HG02571 (cell line): ENCODE measurements around the gene GNPTAB.
"Not testable (repeated sequence)": the region's sequence is repeated elsewhere in the genome, so short reads cannot be mapped to it uniquely, and the experiment has no call there.

Experiments used
- ATAC-seq: cut with Tn5 transposase; IDR thresholded peaks from one replicate; pipeline ENCODE4 v1.9.1; 2021; ENCODE audit warnings: mild to moderate bottlenecking, moderate library complexity; ENCODE audit not compliant: unreplicated experiment

GNPTAB gene

GRCh38 chr12:101854747-101855146 lies 24.0 kb upstream of the GNPTAB start:
- ATAC-seq, result peak; percentile 35

DNA sequence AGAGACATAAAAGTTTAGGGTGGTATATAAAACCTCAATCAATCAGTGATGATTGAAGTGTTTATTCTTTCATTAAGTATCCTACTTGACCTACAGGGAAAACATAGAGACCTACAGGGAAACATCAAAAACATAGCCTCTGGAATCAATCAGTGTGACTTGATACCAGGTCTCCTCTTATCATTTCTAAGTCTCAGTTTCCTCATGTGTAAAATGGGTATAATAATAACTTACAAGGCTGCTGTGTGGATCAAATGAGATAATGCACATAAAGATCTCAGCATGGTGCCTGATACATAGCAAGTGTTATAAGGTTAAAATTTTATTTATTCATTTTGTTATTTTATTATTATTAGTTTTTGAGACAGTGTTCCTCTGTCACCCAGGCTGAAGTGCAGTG lies 22.2 kb upstream of the GNPTAB start:
- no peak for ATAC-seq

DNA sequence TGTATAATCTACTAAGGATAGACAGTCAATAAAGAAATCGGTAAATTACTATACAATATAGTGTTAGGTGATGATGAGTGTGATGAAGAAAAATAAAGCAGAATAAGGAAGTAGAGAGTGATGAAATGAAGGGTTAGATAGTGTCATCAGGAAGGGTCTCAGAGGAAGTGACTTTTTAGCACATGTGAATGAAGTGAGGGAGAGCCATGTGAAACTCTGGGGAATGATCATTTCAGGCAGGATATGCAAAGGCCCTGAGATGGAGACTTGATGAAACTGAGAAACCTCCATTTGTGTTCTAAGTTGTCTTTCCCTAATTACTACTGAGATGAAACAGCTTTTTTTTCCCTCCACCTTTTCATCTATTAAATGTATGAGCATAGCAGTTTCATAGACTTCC lies 19.4 kb upstream of the GNPTAB start:
- ATAC-seq, result no peak

GRCh38 chr12:101847325-101847724 lies 16.6 kb upstream of the GNPTAB start:
- no peak for ATAC-seq

DNA sequence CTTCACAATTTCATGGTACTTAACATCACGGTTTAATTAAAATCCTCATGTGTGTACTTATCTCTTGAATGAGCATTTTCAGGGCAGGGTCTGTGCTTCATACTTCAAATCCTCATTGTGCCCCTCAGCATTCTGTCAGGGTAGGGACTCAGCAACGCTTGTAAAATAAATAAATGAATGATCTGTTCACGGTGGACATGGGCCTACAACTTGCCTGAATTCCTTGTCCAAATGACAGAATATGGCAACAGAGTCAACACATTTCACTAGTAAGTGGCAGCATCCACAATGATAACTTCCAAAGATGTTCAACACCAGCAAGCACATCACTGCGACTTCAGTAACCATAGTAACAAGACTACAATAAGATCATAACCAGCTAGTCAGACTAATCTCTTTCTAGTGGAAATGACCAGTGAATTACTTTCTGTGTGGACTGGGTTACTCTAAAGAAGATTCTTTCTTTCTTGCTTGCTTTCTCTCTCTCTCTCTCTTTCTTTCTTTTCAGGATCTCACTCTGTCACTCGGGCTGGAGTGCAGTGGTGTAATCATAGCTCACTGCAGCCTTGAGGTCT lies 14.5 kb upstream of the GNPTAB start:
- no peak for ATAC-seq

DNA sequence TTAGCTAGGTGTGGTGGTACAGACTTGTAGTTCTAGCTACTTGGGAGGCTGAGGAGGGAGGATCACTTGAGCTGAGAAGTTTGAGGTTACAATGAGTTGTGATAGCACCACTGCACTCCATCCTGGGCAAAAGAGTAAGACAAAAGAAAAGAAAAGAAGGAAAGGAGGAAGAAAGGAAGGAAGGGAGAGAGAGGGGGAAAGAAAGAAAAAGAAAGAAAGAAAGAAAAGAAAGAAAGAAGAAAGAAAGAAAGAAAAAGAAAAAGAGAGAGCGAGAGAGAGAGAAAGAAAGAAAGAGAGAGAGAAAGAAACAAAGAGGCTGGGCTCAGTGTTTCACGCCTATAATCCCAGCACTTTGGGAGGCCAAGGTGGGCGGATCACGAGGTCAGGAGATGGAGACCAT lies 10.3 kb upstream of the GNPTAB start:
- no peak for ATAC-seq

DNA sequence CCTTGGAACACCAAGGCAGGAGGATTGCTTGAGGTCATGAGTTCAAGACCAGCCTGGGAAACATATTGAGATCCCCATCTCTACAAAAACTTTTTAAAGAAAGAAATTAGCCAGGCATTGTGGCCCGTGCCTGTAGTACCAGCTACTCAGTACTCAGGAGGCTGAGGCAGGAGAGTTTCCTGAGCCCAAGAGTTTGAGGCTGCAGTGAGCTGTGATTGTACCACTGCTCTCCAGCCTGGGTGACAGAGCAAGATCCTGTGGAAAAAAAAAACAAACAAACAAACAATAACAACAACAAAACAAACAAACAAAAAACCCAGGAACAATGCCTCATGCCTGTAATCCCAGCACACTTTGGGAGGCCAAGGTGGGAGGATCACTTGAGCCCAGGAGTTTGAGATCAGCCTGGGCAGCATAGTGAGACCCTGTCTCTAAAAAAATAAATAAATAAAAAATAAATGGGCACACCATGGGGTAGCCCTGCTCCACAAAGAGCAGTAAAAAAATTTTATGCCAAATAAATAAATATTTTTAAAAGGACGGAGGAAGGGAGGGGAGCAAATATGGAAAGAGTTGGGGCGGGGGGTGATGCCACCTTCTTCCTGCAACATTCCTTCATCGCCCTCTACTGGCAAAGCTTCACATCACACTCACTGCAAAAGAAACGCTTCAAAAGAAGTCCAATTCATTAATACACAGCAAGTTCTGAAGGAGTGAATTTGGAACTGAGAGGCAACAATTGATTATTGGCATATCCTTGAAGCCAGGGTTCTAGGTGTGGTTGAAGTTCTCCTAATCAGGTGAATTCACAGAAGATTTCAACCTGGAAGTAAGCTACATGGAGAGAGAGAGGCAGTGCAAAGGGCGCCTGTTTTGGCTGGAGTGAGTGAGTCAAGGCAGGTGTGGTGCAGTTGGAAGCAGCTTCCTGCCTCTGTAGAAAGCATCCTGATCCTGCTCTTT lies 8.8 kb upstream of the GNPTAB start:
- ATAC-seq, result no peak

DNA sequence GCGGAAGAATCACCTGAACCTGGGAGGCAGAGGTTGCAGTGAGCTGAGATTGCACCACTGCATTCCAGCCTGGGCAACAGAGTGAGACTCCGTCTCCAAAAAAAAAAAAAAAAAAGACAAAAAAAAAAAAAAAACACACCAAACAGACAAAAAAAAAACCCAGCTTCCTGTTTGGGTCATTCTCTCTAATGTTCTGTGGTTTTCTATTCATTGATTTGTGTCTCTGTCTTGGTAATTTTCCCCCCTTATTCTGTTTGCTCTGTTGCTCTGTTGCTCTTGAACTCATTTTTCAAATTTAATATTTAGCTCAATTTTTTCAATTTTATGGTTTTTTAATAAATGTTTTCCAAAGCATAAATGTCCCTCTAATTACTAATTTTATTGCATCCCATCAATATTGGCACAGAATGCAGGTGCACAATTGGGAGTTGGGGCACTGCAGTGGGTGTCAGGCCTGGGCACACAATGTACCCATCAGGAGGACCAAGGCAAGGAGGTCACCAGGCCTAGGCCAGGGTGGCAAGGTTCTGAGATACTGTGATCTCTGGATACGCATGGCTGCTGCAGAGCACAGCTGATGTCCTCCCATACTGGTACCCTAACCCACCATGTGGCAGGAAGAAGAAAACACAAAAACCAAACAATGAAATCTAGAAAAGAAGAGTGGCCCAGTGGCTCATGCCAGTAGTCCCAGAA lies 8.0 kb upstream of the GNPTAB start:
- no peak for ATAC-seq

DNA sequence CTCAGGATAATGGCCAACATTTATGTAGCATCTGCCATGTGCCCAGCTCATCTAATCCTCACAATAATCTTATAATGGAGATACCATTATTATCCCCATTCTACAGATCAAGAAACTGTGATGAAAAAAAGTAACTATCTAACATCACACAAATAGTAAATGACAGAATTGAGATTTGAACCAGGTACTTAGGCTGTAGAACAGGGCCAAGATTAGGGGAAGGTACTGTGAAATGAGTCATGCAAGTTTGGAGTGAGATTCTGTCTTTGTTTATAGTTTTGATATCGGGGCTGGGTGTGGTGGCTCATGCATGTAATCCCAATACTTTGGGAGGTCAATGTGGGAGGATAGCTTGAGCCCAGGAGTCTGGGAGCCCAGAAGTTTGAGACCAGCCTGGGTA lies 1.3 kb upstream of the GNPTAB start:
- no peak for ATAC-seq

GRCh38 chr12:101829639-101830366 lies 956 bp downstream of the GNPTAB start:
- ATAC-seq, result no peak

- ATAC-seq, result no peak
These were observed 2.1 kb downstream of the GNPTAB start for GRCh38 chr12:101828463-101829196.

GRCh38 chr12:101826766-101827368 lies 3.9 kb downstream of the GNPTAB start:
- ATAC-seq, result no peak

- no peak for ATAC-seq
These were observed 5.9 kb downstream of the GNPTAB start for GRCh38 chr12:101824831-101825230.

- ATAC-seq, result peak; percentile 68
These were observed 6.9 kb downstream of the GNPTAB start for GRCh38 chr12:101823891-101824290.

DNA sequence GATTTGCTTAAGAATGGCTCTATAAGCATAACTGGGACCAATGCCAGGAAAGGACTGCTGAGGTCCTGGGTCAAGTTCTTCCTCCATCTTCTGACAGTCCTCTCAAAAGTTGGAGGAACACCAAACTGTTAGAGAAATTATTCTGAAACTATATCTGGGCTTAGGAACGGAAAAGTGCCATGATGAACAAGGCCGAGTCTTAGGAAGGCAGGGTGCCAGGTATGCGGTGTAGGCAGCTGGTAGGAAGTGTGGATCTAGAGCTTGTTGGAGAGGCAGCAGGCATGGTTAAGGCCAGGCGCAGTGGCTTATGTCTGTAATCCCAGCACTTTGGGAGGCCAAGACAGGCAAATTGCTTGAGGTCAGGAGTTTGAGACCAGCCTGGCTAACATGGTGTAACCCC lies 7.7 kb downstream of the GNPTAB start:
- no peak for ATAC-seq

- no peak for ATAC-seq
These were observed 11.3 kb downstream of the GNPTAB start for GRCh38 chr12:101819467-101819866.

DNA sequence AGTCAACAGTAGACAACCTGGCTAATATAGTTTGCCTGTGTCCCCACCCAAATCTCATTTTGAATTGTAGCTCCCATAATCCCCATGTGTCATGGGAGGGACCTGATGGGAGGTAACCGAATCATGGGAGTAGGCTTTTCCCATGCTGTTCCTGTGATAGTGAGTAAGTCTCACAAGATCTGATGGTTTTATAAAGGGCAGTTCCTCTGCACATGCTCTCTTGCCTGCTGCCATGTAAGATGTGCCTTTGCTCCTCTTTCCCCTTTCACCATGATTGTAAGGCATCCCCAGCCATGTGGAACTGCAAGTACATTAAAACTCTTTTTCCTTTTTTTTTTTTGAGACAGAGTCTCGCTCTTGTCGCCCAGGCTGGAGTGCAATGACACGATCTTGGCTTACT lies 12.1 kb downstream of the GNPTAB start:
- not testable (repeated sequence) for ATAC-seq

- ATAC-seq, result no peak
These were observed 17.6 kb downstream of the GNPTAB start for GRCh38 chr12:101813117-101813516.

DNA sequence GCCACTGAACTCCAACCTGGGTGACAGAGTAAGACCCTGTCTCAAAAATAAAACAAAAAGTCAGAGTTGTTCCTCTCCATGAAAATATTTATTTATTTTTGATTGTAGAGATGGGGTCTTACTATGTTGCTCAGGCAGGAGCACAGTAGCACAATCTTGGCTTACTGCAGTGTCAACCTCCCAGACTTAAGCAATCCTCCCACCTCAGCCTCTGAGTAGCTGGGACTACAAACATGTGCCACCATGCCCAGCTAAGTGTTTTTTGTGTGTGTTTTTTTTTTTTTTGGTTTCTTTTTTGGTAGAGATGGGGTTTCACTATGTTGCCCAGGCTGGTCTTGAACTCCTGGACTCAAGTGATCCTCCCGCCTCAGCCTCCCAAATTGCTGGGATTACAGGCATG lies 18.0 kb downstream of the GNPTAB start:
- ATAC-seq, result not testable (repeated sequence)

DNA sequence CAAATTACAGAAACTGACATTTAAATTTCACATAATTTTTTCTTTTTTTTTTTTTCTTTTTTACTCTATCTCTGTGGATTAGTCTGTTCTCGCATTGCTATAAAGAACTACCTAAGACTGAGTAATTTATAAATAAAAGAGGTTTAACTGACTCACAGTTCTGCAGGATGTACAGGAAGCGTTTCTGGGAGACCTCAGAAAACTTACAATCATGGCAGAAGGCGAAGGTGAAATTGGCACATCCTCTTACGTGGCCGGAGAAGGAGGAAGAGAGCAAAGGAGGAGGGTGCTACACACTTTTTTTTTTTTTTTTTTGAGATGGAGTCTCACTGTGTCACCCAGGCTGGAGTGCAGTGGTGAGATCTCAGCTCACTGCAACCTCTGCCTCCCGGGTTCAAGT lies 19.4 kb downstream of the GNPTAB start:
- not testable (repeated sequence) for ATAC-seq
